Astrocyte (in vitro differentiated cells and primary cell): ENCODE measurements around the gene PFKL. TPM values are rescaled to one million over a fixed set of nuclear protein-coding genes. Genes with fewer than 3 reads are reported as not detected.

Source experiments
- DNase-seq: peaks from one replicate; pipeline ENCODE4 v3.0.0-alpha.2; 2010; ENCODE audit warnings: low read depth
- FAIRE-seq: peaks from 2 replicates; lab custom pipeline; 2011; peaks lifted over from hg19 to GRCh38; lab: Jason Lieb, UNC
- H2AFZ ChIP-seq: 2 replicates; pipeline ENCODE4 v1.6.0; 2012; ENCODE audit warnings: low read depth, low read length, inconsistent platforms
- H3K27ac ChIP-seq: 2 replicates; pipeline ENCODE4 v1.5.1; 2011; ENCODE audit warnings: low read depth, low read length, inconsistent platforms
- H3K27me3 ChIP-seq: 2 replicates; pipeline ENCODE4 v1.6.0; 2011; ENCODE audit warnings: low read length, inconsistent platforms; ENCODE audit not compliant: insufficient read depth
- H3K36me3 ChIP-seq: 2 replicates; pipeline ENCODE4 v1.5.1; 2011; ENCODE audit warnings: low read length, inconsistent platforms; ENCODE audit not compliant: insufficient read depth
- H3K4me1 ChIP-seq: 2 replicates; pipeline ENCODE4 v1.5.1; 2011; ENCODE audit warnings: low read length, inconsistent platforms; ENCODE audit not compliant: insufficient read depth
- H3K4me2 ChIP-seq: 2 replicates; pipeline ENCODE4 v1.6.0; 2012; ENCODE audit warnings: low read length, inconsistent platforms
- H3K4me3 ChIP-seq: 2 replicates; pipeline ENCODE4 v1.5.1; 2011; ENCODE audit warnings: low read depth, mild to moderate bottlenecking, low read length, inconsistent platforms; ENCODE audit not compliant: insufficient read depth
- H3K79me2 ChIP-seq: 2 replicates; pipeline ENCODE4 v1.6.0; 2012; ENCODE audit warnings: mild to moderate bottlenecking, low read length, inconsistent platforms; ENCODE audit not compliant: insufficient read depth
- H3K9ac ChIP-seq: 2 replicates; pipeline ENCODE4 v1.6.0; 2012; ENCODE audit warnings: mild to moderate bottlenecking, low read length, inconsistent platforms
- H3K9me3 ChIP-seq: 2 replicates; pipeline ENCODE4 v1.5.1; 2012; ENCODE audit warnings: low read depth, mild to moderate bottlenecking, low read length, inconsistent platforms; ENCODE audit not compliant: insufficient read depth
- H4K20me1 ChIP-seq: 2 replicates; pipeline ENCODE4 v1.6.0; 2012; ENCODE audit warnings: low read length, inconsistent platforms; ENCODE audit not compliant: insufficient read depth
- H3K27ac Mint-ChIP-seq: one replicate; pipeline ENCODE4 v1.8.0; 2021; ENCODE audit warnings: mild to moderate bottlenecking, mixed read lengths; ENCODE audit not compliant: unreplicated experiment
- H3K27me3 Mint-ChIP-seq: one replicate; pipeline ENCODE4 v1.8.0; 2021; ENCODE audit warnings: low read depth, mixed read lengths; ENCODE audit not compliant: unreplicated experiment
- H3K36me3 Mint-ChIP-seq: one replicate; pipeline ENCODE4 v1.8.0; 2021; ENCODE audit warnings: low read depth, mixed read lengths; ENCODE audit not compliant: unreplicated experiment
- H3K4me1 Mint-ChIP-seq: one replicate; pipeline ENCODE4 v1.8.0; 2021; ENCODE audit warnings: low read depth, mixed read lengths; ENCODE audit not compliant: unreplicated experiment
- H3K4me3 Mint-ChIP-seq: one replicate; pipeline ENCODE4 v1.8.0; 2021; ENCODE audit warnings: mild to moderate bottlenecking, moderate library complexity, mixed read lengths; ENCODE audit not compliant: unreplicated experiment
- H3K9me3 Mint-ChIP-seq: one replicate; pipeline ENCODE4 v1.8.0; 2021; ENCODE audit warnings: mild to moderate bottlenecking, mixed read lengths; ENCODE audit not compliant: unreplicated experiment
- CTCF ChIP-seq: IDR thresholded peaks from 2 replicates; pipeline ENCODE4 v1.5.1; 2011; ENCODE audit warnings: low read depth, mild to moderate bottlenecking, inconsistent platforms, low read length, moderate library complexity; ENCODE audit not compliant: insufficient read depth
- EZH2 ChIP-seq: IDR thresholded peaks from 2 replicates; pipeline ENCODE4 v1.6.1; 2012; ENCODE audit warnings: mild to moderate bottlenecking, low read length, inconsistent platforms; ENCODE audit not compliant: insufficient read depth
- total RNA-seq: library from RNA; stranded (reverse); gene quantifications from 2 replicates; pipeline ENCODE4 v1.2.1, GENCODE V29; 2021

PFKL gene
- total RNA-seq, 1 donor from 2014 or later: 109 TPM

DNA sequence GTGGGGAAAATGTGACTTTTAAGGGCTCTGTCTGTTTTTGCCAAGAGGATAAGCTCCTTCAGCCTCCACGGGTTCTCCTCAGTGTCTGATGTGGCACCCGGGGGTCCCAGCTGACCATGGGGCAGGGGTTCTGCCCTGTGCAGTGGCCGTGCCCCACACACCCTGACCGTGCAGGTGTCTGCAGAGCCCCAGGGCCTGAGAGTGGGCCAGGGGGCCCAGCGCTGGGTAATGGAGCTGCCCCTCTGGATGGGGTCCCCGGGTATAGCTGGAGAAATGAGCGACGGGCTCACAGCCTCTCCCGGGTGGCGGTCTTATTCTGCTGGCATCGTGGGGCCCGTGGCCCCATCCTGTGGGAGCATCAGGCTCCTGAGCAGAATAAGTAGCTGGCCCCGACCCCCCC is 2.9 kb upstream of the PFKL start:
- H3K9me3 ChIP-seq: no peaks in the 10 kb centered on the region
- H3K27me3 ChIP-seq: no peaks in the 10 kb centered on the region
- H2AFZ ChIP-seq: no peak overlapping the region
- H3K4me1 Mint-ChIP-seq: peaks cover 3% of the 10 kb centered on the region
- no peak for DNase-seq
- H4K20me1 ChIP-seq: peaks cover 14% of the 10 kb centered on the region
- H3K27me3 Mint-ChIP-seq: no peaks in the 10 kb centered on the region
- H3K36me3 Mint-ChIP-seq: no peaks in the 10 kb centered on the region
- no peak overlapping the region for H3K27ac Mint-ChIP-seq
- no peak overlapping the region for H3K9ac ChIP-seq
- no peak overlapping the region for H3K4me3 Mint-ChIP-seq
- no peaks in the 10 kb centered on the region for H3K36me3 ChIP-seq
- no peaks in the 10 kb centered on the region for H3K9me3 Mint-ChIP-seq
- FAIRE-seq: no peak
- H3K4me3 ChIP-seq: no peak overlapping the region
- H3K4me1 ChIP-seq: peaks cover 10% of the 10 kb centered on the region
- no peak for TF ChIP-seq CTCF
- no peak for TF ChIP-seq EZH2
- H3K79me2 ChIP-seq: peaks cover 17% of the 10 kb centered on the region
- H3K4me2 ChIP-seq: no peak overlapping the region
- H3K27ac ChIP-seq: no peak overlapping the region

GRCh38 chr21:44297525-44298290 is 2.1 kb upstream of the PFKL start:
- H3K9me3 ChIP-seq: no peaks in the 10 kb centered on the region

More at GRCh38 chr21:44297525-44298290, 2.1 kb upstream of the PFKL start:
- Mint-ChIP-seq H3K4me3 (no peak overlapping the region), H3K4me1 (peaks cover 3% of the 10 kb centered on the region), H3K27ac (peak overlapping the region; percentile 84), H3K27me3 (no peaks in the 10 kb centered on the region), H3K36me3 (no peaks in the 10 kb centered on the region), H3K9me3 (no peaks in the 10 kb centered on the region)
- H3K27ac ChIP-seq: no peak overlapping the region
- peaks cover 22% of the 10 kb centered on the region for H4K20me1 ChIP-seq
- peak; percentile 62 for TF ChIP-seq CTCF
- peak; percentile 5 for TF ChIP-seq EZH2
- H3K4me3 ChIP-seq: no peak overlapping the region
- H3K4me2 ChIP-seq: no peak overlapping the region
- H2AFZ ChIP-seq: no peak overlapping the region
- H3K27me3 ChIP-seq: no peaks in the 10 kb centered on the region
- DNase-seq (peak; percentile 38), FAIRE-seq (no peak)
- no peaks in the 10 kb centered on the region for H3K36me3 ChIP-seq
- peaks cover 10% of the 10 kb centered on the region for H3K4me1 ChIP-seq
- H3K79me2 ChIP-seq: peaks cover 21% of the 10 kb centered on the region
- no peak overlapping the region for H3K9ac ChIP-seq
